Adrenal gland (tissue), 5 donors: ENCODE data around the gene SLC35D3.

Experiments
- CTCF ChIP-seq, 6 experiments: fragments of 450-650 bp in 4 of 6; fragments of 200-600 bp in 2 of 6; sonication (generic) in 1 of 6; IDR thresholded peaks; 1 replicate in 5 of 6; 2 replicates in 1 of 6; pipeline versions ENCODE4 v1.5.1 to v1.8.0; 2016 to 2021; ENCODE audit warnings: antibody characterized with exemption in 6 of 6, mild to moderate bottlenecking in 2 of 6, moderate library complexity in 1 of 6
- POLR2A ChIP-seq, 2 donors: fragments of 450-650 bp; IDR thresholded peaks; one replicate each; pipeline ENCODE4 v1.6.1; 2017; ENCODE audit warnings: antibody characterized with exemption in 2 of 2, mild to moderate bottlenecking in 2 of 2, moderate library complexity in 1 of 2
- donor health status: DM: no; HTN: no; CAD: no.

GRCh38 chr6:136918706-136919105, 3.4 kb upstream of the SLC35D3 start:
- TF ChIP-seq POLR2A (IDR thresholded peaks at IDR 0.05) (no peak), CTCF (IDR thresholded peaks at IDR 0.05) (no peak)
